T follicular helper cell (primary cell): ENCODE data around the gene MFSD6L.

Experiments used
- DNase-seq: peaks from one replicate; pipeline ENCODE4 v3.0.0-alpha.2; 2020; ENCODE audit warnings: low read depth
- total RNA-seq, 2 experiments: gene quantifications; one replicate each; lab custom pipeline; 2026; lab: John Stamatoyannopoulos, UW

Gene MFSD6L, protein sequence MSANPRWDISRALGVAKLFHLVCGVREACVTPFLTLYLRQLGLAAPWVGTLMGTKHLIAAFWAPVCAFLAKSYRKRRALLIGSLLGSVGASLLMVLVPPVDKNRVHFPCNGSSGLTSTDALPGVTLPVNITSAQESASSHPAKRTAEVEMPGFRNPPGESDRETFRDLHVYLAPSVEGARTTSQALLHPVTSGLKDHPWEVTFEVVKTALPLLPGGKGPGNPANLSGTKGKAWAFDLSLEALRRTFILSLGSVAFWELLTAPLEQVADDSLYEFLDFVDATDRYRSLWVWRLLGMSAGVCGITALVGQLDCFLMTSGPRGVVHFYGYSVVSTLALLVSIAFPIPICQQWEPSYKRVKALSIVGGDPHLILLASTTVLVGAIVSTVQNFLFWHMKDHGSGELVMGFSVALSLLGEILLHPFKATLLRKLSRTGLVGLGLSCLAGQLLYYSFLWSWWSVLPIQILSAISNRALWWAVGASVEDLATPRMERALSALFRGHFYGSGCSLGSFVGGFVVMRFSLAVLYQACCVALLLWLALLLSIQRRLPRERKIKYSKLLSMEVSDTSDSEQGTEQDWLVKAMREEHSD
- 0 to 0.18 reads per million in 2 experiments for total RNA-seq

DNA sequence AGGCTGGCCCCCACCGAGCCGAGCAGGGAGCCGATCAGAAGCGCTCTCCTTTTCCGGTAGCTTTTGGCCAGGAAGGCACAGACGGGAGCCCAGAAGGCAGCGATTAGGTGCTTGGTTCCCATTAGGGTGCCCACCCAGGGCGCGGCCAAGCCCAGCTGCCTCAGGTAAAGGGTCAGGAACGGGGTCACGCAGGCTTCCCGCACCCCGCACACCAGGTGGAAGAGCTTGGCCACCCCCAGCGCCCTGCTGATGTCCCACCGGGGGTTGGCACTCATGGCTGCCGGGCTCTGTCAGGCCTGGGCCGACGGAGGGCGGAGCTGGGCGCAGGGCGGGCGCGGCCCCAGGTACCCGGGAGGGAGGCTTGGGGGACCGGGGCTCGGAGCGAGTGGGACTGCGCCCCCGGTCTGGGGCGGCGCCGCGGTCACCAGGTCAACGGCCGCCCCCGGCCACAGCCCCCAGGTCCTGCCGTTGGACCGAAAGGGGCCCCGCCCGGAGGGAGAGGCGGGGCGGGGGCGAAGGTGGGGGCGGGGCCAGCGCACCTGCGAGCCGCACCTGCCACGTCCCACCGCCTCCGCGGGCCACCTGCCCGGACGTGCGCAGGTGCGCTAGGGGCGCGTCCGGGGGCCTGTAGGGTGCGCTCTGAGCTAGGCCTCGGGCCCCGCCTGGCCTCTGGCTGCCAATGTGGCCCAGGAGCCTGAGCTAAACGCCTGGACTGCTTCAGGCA lies at the start of gene MFSD6L:
TSS of gene MFSD6L (minus strand) at position 520 of the 724 bp plus-strand sequence. CDS start at position 275, 245 bp downstream.
- no peak for DNase-seq

DNA sequence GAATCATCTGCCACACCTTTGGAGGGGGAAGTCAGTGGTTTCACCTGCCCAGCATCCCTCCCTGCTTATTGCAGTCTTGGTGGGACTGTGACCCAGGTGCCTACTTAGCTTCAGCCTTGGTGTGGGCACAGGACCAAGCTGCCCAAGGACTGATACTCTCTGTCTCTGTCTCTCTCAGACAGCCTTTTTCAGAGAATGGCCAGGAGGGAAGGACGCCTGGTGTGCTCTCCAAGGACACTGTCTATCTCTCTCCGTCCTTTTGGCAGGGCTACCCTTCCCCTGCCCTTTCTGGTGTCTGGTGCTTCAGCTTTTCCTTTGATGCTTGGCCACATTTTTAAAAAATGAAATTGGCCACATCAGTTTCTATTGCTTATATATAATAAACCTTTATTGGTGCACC lies 48.7 kb upstream of the MFSD6L start:
- no peak for DNase-seq

DNA sequence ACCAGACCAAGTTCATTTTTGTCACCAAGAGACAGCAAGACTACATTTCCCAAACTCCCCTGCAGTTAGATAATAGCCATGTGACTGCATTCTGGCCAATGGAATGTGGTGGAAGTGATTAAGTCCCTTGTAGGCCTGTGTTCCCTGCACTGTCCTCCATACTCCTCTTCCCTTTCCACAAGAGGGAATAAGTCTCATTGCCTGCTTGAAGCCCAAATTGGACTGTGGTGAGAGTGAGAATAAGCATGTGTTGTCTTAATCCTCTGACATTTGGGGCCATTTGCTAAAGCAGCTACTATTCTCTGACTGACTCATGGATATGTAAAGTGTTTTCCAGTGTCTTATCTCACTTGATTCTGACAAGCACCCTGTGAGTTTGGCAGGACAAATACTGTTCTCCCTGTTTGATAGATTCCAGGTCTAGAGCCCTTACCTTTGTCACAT lies 47.6 kb upstream of the MFSD6L start:
- no peak for DNase-seq

DNA sequence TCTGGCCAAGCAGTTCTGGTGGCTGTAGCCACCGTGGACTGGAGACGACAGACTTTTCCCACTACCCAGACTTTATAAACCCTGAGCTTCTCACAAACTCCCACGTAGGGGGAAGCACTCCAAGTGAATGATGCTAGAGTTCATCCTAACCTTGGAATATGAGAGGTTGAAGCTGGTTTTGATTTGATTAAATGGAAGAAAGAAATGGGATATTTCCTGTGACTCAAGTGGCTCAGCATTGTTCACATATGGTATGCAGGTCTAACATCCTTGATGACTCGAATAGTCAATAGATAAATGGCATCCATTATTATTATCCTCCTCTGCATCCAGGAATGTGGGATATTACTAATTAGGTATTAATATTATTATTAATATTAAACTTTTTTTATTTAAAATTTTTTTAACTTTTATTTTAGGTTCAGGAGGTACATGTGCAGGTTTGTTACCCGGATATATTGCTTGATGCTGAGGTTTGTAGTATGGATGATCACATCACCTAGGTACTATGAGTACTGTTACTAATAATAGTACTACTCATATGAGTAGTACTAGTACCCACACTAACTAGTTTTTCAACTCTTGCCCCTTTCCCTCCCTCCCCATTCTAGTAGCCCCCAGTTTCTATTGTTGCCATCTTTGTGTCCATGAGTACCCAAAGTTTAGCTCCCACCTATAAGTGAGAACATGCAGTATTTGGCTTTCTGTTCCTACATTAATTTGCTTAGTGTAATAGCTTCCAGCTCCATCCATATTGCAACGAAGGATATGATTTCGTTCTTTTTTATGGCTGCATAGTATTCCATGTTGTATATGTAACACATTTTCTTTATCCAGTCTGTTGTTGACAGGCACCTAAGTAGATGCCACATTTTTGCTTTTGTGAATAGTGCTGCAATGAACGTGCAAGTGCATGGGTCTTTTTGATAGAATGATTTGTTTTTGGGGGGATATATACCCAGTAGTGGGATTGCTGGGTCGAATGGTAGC lies 45.4 kb upstream of the MFSD6L start:
- DNase-seq: no peak

DNA sequence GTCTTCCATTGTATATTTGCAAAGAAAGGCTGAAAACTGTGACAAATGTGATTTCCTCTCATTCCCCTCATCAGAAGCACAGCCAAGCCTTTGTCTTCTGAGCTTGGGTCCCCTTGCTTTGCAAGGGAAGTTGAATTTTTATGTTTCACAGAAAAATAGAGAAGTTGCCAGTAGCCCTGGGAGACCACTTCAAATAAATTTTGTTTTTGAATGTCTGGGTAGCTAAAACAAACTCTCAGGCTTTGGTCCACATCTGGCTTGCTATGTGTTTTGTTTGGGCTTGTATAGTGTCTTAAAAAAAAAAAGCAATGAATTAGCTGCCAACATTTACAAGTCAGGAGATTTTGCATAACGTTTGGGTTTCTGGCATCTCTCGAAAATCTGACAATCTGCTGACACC lies 44.2 kb upstream of the MFSD6L start:
- DNase-seq: no peak

DNA sequence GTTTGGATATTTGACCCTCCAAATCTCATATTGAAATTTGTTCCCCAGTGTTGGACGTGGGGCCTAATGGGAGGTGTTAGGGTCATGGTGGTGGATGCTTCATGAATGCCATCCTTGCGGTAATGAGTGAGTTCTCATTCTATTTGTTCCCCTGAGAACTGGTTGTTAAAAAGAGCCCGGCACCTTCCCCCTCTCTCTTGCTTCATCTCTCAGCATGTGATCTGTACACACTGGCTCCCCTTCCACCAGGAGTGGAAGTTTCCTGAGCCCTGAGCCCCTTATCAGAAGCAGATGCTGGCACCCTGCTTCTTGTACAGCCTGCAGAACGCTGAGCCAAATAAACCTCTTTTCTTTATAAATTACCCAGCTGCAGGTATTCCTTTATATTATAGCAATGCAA lies 42.7 kb upstream of the MFSD6L start:
- DNase-seq: no peak

DNA sequence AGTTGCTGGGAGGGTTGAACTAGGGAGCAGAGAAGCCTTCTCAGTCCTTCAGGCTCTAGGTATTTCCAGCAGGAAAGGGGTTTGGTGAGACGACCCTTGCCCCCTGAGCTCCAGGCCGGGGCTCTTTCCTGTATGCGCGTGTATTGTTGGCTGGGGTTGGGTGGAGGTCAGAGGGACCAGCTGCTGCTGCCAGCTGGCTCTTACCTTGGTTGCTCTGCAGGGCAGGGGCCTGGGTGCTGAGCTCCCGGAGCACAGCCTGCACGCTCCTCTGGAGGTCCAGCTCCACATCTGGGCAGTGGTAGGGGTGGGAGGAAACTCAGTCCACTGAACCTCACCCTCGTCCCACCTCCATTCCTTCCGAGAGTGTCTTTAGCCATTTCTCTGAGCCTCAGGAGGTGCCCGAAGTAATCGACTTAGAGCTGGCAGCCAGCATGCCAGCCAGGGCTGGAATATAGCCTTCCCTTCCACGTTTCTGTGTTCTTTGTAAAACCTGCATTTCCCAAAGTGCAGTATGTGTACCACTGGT lies 40.3 kb upstream of the MFSD6L start:
- DNase-seq: no peak

DNA sequence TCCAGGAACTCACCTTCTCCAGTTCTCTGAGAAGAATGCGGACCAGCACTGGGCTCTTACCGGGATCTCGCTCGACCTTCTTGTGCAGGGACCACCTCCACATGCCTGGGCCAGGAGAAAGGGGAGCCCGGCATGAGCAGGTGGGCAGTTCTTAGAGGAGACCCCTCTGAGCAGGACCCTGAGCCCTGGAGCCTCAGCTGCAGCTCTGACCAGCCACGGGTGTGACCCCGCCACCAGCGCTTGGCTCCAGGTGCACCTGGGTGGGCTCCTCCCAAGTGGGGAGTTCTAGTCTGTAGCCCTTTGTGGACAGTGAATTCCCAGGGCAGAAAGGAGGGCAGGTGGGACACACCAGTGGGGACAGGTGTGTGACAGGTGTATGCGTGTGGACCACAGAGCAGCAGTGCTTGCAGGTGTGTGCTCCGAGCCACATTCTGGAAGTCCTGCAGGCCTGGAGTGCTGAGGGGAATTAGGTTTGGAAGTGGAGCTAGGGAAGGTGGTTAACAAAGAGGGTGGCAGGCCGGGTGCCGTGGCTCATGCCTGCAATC lies 39.5 kb upstream of the MFSD6L start:
- no peak for DNase-seq

DNA sequence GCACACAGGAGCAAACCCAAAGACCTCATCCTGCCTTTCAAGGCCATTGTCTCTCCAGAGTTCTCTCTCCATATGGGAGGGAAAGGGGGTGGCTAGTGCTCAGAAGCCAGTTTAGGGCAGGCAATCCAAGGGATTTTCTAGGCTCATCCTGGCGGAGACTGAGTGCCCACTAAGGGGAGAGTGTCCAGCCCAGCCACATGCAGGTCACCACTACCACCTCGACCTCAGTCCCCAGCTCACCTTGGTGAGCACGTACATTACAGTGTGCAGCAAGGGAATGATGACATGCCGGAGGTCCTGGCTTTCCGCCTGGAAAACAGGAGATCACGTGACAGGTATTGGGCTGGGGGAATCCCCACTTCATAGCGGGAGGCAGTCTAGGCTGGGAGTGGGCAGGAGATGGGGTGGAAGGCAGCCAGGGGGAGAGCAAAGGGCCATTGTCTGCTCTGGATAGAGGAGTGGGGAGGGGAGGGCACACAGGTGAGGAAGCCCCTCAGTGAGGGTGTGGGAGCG lies 38.5 kb upstream of the MFSD6L start:
- DNase-seq: no peak

DNA sequence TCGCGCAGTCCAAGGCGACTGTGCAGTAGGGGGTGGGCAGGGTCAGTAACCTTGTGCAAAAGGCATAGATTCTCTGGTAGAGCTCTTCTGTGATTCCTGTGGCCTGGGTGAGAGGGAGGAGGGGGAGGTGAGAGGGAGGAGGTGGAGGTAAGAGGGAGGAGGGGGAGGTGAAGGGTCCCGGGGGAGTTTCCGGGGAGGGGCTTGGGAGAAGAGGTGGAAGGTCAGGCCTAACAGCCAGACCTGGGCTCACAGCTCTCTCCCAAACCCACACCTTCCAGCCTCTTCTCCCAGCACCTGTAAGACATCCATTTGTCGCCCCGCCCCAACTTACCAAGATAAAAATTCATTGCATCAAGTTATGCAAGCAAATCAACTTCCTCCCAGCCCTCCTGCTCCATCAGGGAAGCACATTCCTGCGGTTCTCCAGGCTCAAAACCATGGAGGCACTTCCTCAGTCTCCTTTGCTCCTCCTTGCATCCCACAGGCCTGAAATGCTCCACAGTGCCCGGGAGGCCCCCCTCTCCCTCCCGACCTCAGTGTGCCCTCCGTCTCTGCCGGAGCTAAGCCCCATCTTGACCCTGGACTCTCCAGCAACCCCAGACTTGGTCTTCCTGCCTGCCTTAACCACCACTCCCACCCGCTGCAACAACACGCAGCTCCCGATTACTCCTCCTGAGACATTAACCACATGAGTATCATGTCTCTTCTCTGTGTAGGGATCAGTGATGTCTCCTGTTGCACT lies 37.8 kb upstream of the MFSD6L start:
- no peak for DNase-seq

DNA sequence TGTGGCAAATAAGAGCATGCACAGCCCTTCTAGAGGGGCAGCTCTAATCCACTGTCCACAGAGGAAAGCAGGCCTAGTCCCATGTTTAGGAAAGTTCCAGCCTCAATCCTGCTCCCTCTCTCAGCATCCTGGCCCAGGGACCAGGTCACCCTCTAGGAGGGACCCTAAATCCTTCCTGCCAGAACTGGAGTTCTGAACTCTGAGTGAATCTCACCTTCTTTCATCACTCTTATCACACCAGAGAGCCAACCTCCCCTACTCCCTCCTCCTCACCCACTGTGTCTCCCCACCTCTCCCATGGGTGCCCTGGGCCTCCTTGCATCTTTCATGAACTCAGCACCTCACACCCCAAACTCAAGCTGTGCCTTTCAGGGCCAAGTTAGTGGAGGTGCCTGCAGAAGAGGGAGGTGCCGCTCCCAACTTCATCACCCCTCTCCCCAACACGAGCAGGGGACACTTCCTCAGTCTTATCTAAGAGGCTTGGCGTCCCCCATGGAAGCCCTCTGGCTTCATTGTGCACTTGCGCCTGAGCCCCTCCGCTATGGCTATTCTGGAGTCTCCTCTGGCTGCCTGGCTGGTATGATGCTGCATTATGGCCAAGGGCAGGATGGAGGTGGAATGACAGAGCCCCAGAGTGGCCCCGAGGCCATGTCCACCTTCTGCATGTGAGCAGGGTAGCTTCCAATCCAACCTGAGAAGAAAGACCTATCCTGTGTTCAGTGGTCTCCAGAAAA lies 36.6 kb upstream of the MFSD6L start:
- no peak for DNase-seq

DNA sequence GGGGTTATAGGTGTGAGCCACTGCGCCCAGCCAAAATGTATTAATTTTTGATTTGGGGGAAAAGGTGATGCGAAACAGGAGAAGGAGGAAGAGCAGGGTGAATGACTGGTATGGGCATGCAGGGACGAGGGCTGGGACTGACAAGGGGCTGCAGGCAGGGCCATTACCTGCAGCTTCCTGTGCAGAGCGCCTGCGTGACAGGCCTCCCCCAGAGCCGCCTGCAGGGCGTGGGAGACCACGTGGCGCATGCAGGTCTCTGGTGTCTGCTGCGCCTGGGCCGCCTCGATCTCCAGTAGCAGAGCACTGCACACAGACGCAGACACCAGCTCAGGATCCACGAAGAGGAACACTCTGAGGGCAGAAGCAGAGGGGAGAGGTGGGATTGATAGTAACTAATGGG lies 35.9 kb upstream of the MFSD6L start:
- DNase-seq: no peak

DNA sequence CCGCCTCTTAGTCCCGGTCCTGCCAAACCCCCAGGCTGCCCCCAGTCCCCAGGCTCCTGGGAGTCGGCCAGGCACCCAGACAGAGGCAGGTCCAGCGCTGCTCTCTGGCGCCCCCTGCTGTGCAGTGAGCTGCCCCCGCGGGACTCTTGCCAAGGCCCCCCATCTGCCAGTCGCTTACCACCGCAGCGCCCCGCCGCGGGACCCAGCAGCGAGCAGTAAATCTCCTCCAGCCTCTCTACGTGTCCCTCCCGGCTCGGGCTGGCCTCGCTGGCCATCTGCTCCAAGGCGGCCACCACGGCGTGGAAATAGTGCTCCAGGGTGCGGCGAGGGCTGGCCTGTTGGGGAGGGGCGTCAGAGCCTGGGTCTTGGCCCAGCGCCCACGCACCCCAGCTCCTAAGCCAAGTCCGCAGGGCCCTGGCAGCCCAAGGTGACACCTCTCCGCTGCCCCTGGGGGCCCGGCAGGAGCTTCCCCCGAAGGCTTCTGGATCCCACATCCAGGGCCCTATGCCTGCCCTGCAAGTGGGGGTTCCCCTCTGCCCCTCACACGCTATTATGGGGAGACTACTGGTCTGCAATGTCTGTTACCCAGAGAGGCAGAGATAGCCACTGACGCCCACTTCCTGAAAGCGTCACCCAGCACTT lies 33.7 kb upstream of the MFSD6L start:
- no peak for DNase-seq

DNA sequence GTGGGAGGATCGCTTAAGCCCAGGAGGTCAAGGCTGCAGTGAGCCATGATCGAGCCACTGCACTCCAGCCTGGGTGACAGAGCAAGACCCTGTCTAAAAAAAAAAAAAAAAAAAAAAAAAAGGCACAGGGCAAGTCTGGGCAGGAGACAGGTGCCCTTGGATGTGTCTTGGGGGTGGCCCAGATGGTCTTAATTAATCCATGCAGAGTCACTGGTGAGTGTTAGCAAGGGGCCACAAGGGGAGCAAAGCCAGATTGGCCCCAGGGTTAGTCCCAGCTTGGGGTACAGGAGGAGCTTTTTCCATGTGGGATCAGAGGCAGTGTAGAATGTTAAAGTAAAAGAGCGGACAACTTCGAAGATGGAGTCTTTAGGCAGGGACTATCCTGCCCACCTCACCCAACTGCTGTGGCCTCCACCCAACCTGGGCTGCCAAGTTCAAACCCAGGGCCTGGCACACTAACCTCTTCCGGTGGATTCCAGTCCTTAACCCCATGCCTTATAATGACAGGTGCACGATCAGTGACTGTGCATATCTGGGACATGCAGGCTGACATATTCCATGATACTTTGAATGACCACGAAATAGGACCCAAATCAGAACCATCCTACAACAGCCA lies 32.2 kb upstream of the MFSD6L start:
- DNase-seq: no peak

DNA sequence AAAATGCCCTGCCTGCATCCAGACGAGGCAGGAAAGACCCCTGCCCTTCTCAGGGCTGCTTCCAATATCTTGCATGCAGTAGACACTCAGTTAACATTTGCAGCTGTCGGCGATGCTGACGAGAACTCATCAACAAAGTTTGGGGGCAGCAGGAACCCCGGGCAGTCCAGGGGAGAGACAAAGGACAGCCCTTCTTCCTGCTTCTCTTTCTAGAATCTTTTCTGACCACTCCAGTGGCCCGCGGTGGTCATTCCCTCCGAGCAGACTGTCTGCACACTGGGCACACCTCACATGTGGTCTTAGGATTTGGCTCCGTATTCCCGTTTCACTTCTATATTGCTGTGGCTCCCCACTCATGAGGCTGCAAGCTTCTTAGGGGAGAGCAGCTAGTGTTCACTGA lies 31.0 kb upstream of the MFSD6L start:
- DNase-seq: no peak

DNA sequence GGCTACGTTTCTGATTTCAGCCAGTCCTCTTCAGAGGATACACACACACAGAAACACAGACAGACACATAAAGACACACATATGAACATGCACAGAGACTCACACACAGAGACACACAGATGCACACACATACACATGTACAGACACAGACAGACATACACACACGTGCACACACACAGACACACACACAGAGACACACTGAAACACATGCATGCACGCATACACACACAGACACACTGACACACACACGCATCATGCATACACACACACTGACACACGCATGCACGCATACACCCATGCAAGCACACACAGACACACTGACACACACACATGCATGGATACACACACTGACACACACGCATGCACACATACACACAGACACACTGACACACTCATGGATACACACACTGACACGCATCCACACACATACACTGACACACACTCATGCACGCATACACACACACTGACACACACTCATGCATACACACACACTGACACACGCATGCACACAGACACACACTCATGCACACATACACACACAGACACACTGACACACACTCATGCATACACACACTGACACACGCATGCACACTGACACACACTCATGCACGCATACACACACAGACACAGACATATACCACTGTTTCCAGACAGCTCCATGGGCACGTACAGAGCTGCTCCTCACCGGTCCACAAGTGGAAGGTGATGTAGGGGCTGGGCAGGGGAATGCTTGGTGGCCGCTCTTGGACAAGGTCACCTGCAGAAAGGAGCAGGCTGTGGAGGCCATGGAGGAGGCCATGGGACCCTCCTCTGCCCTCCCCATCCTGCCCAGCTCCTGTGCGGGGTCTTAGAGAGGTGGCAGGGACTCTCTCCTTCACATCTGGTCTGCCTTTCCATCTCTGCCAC lies 30.1 kb upstream of the MFSD6L start:
- no peak for DNase-seq

DNA sequence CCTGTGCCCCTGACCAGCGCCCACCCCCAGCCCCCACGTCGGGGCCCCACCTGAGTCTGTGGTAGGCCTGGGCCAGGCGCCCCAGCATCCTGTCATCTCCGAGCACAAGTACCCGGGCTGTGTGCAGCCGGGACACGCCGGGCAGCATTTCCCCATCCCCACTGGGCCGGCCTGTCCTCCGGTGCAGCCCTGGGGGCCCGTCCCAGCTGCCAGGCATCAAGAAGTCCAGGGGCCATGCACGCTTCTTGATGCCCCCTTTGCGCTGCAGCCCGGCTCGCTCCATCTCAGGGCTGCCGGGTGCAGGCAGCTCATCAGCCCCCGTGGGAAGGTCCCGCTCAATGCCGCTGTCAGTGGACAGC lies 29.3 kb upstream of the MFSD6L start:
- DNase-seq: no peak
